HG03159 (cell line): ENCODE measurements around the gene PKNOX2.

ENCODE experiments used
- ATAC-seq: cut with Tn5 transposase; IDR thresholded peaks from one replicate; pipeline ENCODE4 v1.9.1; 2021; ENCODE audit warnings: mild to moderate bottlenecking, moderate library complexity; ENCODE audit not compliant: unreplicated experiment

The PKNOX2 gene

GRCh38 chr11:125228993-125229392 lies 64.4 kb downstream of the PKNOX2 start:
- no peak for ATAC-seq

GRCh38 chr11:125229916-125230315 lies 65.4 kb downstream of the PKNOX2 start:
- no peak for ATAC-seq

- no peak for ATAC-seq
Measured at GRCh38 chr11:125233116-125233515, 68.6 kb downstream of the PKNOX2 start.

- no peak for ATAC-seq
Measured at GRCh38 chr11:125233736-125234275, 69.3 kb downstream of the PKNOX2 start.

GRCh38 chr11:125235071-125235471 lies 70.5 kb downstream of the PKNOX2 start:
- no peak for ATAC-seq

- ATAC-seq, result no peak
Measured at GRCh38 chr11:125236072-125236825, 71.7 kb downstream of the PKNOX2 start.

GRCh38 chr11:125239585-125240560 lies 75.3 kb downstream of the PKNOX2 start:
- no peak for ATAC-seq

- no peak for ATAC-seq
Measured at GRCh38 chr11:125241104-125241503, 76.6 kb downstream of the PKNOX2 start.

- ATAC-seq, result no peak
Measured at GRCh38 chr11:125242141-125242775, 77.7 kb downstream of the PKNOX2 start.

- no peak for ATAC-seq
Measured at GRCh38 chr11:125244166-125244565, 79.6 kb downstream of the PKNOX2 start.

GRCh38 chr11:125245299-125245698 lies 80.7 kb downstream of the PKNOX2 start:
- ATAC-seq, result no peak

GRCh38 chr11:125247431-125247830 lies 82.9 kb downstream of the PKNOX2 start:
- no peak for ATAC-seq

- no peak for ATAC-seq
Measured at GRCh38 chr11:125250318-125251213, 86.0 kb downstream of the PKNOX2 start.

GRCh38 chr11:125251214-125251545 lies 86.6 kb downstream of the PKNOX2 start:
- no peak for ATAC-seq

- no peak for ATAC-seq
Measured at GRCh38 chr11:125251956-125252355, 87.4 kb downstream of the PKNOX2 start.

GRCh38 chr11:125253289-125253688 lies 88.7 kb downstream of the PKNOX2 start:
- no peak for ATAC-seq

GRCh38 chr11:125253795-125254525 lies 89.4 kb downstream of the PKNOX2 start:
- ATAC-seq, result no peak

GRCh38 chr11:125256541-125257189 lies 92.1 kb downstream of the PKNOX2 start:
- no peak for ATAC-seq

GRCh38 chr11:125257190-125257579 lies 92.6 kb downstream of the PKNOX2 start:
- no peak for ATAC-seq
